ENCODE results near the gene UBE2K.
"Not testable (repeated sequence)": the region's sequence is repeated elsewhere in the genome, so short reads cannot be mapped to it uniquely, and the experiment has no call there.

The UBE2K gene

DNA sequence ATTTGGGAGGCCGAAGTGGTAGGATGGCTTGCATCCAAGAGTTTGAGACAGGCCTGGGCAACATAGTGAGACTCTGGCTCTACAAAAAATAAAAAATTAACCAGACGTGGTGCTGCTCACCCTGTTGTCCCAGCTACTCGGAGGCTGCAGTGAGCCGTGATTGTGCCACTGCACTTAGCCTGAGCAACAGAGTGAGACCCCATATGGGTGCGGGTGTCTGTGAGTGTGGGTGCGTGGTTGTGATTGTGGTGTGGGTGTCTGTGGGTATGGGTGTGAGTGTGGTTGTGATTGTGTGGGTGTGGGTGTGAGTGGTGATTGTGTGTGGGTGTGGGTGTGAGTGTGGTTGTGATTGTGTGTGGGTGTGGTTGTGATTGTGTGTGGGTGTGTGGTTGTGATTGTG, 114.6 kb downstream of the UBE2K start:
- no peak for DNase-seq

DNA sequence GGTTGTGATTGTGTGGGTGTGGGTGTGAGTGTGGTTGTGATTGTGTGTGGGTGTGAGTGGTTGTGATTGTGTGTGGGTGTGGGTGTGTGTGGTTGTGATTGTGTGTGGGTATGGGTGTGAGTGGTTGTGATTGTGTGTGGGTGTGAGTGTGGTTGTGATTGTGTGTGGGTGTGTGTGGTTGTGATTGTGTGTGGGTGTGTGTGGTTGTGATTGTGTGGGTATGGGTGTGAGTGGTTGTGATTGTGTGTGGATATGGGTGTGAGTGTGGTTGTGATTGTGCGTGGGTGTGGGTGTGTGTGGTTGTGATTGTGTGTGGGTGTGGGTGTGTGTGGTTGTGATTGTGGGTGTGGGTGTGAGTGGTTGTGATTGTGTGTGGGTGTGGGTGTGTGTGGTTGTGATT, 115.1 kb downstream of the UBE2K start:
- DNase-seq, result not testable (repeated sequence)

DNA sequence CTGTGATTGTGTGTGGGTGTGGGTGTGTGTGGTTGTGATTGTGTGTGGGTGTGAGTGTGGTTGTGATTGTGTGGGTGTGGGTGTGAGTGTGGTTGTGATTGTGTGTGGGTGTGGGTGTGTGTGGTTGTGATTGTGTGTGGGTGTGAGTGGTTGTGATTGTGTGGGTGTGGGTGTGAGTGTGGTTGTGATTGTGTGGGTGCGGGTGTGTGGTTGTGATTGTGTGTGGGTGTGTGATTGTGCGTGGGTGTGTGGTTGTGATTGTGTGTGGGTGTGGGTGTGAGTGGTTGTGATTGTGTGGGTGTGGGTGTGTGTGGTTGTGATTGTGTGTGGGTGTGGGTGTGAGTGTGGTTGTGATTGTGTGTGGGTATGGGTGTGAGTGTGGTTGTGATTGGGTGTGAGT, 115.8 kb downstream of the UBE2K start:
- DNase-seq, result not testable (repeated sequence)

DNA sequence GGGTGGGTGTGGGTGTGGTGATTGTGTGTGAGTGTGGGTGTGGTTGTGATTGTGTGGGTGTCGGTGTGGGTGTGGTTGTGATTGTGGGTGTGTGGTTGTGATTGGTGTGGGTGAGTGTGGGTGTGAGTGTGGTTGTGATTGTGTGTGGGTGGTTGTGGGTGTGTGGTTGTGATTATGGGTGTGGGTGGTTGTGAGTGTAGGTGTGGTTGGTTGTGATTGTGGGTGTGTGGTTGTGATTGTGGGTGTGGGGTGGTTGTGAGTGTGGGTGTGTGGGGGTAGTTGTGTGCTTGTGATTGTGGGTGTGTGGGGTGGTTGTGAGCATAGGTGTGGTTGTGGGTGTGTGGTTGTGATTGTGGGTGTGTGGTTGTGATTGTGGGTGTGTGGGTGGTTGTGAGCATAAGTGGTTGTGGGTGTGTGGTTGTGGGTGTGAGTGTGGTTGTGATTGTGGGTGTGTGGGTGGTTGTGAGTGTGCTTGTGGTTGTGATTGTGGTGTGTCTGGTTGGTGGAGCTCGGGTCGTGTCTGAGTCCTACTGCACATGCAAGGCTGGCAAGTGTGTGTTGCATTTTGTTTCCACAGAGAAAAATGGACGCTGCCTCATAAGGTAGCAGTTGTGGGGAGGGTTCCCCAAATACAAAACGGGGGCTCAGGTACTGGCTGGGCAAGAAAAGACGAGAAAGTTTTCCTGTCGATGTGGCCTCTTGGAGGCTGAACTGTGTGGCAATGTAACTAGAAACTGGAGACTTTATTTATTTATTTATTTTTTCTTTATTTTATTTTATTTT, 116.7 kb downstream of the UBE2K start:
- DNase-seq, result no peak

DNA sequence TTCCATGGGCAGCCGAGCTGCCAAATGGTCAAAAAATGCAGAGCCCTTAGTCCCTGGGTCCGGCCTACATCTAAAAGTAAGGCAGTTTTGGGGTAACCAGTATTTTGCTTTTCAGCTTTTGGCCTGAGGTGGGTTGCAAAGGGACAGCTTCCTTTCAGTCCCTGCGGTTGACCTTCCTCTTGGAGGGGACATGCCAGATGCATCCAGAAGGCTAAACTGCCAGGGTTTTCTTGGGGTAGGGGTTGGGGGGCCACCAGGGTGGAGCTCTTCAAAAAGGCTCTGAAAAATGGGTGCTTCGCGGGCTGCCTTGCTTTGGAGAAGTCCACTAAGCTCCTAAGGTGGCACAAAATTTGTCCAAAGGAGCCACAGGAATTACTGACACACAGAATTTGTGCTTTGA, 120.7 kb downstream of the UBE2K start:
- DNase-seq, result no peak

DNA sequence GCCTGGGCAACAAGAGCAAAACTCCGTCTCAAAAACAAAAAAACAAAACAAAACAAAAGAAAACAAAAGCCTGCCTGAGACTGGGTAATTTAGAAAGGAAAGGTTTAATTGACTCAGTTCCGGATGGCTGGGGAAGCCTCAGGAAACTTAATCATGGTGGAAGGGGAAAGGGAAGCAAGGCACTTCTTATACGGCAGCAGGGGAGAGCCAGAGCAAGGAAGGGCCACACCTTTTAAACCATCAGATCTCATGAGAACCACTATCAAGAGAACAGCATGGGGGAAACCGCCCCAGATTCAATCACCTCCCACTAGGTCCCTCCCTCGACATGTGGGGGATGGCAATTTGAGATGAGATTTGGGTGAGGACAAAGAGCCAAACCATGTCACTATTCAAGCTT, 122.2 kb downstream of the UBE2K start:
- no peak for DNase-seq

DNA sequence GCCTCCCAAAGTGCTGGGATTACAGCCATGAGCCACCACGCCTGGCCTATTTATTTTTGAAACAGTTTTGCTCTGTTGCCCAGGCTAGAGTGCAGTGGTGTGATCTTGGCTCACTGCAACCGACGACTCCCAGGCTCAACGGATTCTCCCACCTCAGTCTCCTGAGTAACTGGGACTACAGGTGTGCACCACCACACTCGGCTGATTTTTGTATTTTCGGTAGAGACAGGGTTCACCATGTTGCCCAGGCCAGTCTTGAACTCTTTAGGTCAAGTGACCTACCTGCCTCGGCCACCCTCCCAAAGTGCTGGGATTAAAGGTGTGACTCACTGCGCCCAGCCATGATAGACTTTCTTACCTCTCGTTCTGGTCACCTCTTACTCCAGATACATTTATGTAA, 124.0 kb downstream of the UBE2K start:
- no peak for DNase-seq

DNA sequence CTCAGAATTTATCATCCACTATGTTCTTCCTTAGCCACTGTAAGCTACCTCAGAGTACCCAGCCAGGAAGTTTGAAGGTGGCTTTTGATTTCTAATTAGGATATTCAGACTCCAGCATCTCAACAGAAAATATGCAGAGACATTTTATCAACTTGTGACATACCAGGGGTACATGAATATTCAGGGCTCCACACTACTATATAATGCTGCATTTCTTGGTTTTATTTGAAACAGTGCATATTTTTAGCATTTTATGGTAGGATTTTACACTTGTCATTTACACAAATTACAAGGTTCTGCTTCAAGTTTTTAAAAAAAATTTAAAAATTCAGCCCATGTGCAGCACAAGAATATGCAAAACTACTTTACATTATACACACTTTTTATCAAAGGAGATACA, 124.7 kb downstream of the UBE2K start:
- DNase-seq, result no peak

DNA sequence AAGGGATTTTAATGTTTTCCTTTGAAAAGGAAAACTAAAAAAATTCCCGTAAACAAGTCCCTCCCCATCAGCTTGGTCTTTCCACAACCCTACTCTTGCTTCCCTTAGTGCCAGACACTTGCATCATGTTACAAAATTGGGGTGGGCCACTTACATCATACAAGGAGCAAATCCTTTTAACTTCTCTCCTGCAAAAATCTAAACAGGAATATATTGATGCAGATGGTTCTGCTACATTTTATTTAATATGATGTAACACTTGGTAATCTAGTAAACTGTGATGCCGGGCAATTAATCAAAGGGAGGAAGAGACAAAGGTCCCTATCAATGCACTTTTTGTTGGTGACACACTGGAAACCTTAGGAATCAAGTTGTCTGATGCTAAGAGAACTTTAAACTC, 125.3 kb downstream of the UBE2K start:
- no peak for DNase-seq

DNA sequence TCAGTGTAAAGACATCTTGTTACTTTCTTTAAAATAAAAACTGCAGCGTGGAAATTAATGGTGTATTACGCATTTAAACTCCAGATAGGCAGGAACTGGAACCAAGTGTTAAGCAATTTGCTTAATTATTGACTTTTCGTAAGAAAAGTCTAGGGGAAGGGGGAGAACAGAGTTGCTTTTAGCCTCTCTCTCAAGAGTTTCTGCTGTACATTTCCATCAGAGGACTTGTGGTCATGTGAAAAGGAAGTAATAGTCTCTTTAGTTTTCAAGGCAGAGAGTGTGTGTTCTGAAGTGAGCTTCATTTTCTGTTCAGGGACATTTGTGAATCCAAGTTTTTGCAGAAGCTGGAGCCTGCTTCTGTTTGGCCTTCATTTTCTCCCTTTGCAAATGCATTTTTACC, 127.2 kb downstream of the UBE2K start:
- no peak for DNase-seq

DNA sequence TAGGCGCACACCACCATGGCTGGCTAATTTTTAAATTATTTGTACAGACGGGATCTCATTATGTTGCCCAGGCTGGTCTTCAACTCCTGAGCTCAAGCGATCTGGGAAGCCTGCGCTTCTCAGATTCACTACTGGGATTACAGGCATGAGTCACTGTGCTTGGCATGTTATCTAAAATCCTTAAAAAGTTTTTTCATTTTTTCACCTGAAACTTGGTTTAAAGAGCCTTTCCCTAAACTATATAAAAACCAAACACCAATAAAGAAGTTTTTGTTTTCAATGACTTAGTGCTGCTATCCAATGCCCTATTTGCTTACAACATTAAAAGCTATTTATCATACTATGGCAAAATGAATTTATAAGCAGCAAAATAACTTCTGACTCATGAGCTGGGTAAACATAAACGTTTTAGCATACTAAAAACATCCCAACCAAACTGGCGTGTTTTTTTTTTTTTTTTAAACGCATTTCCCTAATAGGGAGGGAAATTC, 127.8 kb downstream of the UBE2K start:
- DNase-seq, result no peak

Measured in NCI-H510A treated with DMSO at 0.1 percent for 48 hours (cell line).